Epidermal melanocyte (primary cell): ENCODE data around the gene BRICD5.

ENCODE experiments used
- DNase-seq: peaks from one replicate; pipeline ENCODE4 v3.0.0; 2011; ENCODE audit warnings: low spot score; ENCODE audit not compliant: insufficient read length

The BRICD5 gene

GRCh38 chr16:2165861-2166260 is 44.8 kb downstream of the BRICD5 start:
- DNase-seq = no peak

DNA sequence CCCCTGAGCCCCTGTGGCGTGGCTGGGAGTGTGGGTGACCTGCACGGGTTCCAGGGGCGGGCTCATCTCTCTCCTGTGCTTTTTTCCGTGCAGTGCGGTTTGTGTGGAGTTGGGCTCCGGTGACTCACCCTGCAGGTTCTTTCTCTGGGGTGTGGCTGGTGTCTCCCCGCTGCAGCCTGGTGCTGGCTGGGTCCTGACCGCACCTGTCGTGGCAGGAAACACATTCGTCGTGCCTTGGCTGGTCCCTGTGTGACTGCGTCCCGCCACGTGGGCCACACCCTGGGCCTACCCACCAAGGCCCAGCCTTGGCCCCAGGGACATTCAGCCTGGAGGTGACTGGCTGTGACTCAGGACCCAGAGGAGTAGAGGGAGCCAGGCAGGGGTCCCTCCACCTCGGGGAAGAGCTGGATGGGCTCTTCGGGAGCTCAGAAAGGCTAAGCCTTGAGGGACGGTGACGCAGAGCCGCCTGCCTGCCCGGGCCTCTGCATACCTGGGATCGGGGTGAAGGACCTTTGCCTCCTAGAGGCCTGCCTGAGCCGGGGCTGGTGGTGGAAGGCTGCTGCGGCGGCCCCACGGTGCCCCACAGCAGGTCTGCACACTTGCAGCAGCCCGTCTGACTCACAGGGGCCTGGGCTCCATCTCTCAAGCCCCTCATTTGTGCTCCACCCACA is 47.3 kb downstream of the BRICD5 start:
- no peak for DNase-seq

DNA sequence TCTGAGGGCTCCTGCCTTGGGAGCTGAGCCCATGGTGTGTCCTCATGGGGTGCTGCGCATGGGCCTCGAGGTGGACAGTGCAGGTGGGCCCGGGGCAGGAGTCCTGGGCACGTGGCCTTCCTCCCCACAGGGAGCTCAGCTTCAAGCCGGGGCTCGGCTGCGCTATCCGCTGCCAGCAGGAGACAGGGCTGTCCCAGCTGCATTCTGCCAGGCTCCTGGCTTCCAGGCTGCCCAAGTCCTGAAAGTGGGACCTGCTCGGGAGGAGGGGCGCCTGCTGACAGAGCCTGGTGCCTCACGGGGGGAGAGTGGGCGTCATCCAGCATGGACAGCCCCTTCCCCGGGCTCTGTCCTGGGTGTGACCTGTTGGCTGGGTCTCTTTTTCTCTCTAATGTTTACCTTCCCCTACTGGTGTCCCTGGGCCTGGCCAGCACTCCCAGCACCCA is 48.0 kb downstream of the BRICD5 start:
- no peak for DNase-seq

GRCh38 chr16:2161911-2162310 is 48.8 kb downstream of the BRICD5 start:
- no peak for DNase-seq

DNA sequence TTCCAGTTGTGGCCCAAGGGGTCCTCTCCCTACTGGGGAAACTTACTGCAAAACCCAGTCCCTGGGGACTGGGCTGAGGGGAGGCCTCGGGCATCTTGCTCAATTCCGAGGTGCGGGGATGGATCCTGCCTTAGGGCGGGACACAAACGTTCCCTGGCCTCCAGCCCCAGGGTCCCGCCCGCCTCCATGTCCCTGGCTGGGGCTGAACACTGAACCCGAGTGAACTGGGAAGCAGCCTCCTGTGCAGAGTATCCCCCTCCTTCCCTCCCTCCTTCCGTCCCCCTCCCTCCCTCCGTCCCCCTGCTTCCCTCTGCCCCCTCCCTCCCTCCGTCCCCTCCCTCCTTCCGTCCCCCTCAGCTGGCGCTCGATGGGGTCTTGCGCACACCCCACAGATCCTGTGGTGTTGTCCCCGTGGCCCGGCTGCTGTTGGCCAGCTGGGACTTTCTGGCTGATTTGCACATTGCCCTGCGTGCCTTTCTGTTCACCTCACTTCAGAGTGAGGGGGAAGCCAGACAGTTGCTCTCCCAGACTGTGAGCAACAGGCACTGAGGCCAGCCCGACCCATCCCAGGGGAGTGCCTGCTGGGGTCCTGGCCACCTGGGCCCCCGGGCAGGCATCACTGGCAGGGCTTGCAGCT is 49.6 kb downstream of the BRICD5 start:
- no peak for DNase-seq
